ENCODE data around the gene PHTF1. TPM values are rescaled to one million over a fixed set of nuclear protein-coding genes. Genes with fewer than 3 reads are reported as not detected.

The PHTF1 gene
- total RNA-seq, 4 donors from 2014 or later: 7.6 to 30.3 (median 17.0) TPM

DNA sequence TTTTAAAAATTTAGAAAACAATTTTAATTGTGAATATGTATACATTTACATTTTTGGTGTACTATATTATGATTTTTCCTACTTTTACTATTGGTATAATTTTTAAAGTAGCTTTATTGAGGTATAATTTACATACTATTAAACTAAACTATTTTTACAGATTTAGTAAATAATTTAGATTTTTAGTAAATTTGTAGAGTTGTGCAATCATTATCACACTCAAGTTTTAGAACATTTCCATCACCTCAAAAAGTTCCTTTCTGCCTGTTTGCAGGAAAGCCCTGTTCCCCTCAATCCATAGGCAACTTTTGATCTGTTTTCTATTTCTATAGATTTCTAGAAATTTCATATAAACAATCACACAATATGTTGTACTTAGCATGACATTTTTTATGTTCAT, 8.2 kb downstream of the PHTF1 start:
- Histone ChIP-seq H3K27me3 (no peaks in the 10 kb centered on the region), H3K9me3 (no peaks in the 10 kb centered on the region), H3K4me3 (no peak overlapping the region), H3K27ac (no peak overlapping the region), H3K36me3 (no peaks in the 10 kb centered on the region), H3K4me1 (no peaks in the 10 kb centered on the region)
- TF ChIP-seq, protein P1, sequence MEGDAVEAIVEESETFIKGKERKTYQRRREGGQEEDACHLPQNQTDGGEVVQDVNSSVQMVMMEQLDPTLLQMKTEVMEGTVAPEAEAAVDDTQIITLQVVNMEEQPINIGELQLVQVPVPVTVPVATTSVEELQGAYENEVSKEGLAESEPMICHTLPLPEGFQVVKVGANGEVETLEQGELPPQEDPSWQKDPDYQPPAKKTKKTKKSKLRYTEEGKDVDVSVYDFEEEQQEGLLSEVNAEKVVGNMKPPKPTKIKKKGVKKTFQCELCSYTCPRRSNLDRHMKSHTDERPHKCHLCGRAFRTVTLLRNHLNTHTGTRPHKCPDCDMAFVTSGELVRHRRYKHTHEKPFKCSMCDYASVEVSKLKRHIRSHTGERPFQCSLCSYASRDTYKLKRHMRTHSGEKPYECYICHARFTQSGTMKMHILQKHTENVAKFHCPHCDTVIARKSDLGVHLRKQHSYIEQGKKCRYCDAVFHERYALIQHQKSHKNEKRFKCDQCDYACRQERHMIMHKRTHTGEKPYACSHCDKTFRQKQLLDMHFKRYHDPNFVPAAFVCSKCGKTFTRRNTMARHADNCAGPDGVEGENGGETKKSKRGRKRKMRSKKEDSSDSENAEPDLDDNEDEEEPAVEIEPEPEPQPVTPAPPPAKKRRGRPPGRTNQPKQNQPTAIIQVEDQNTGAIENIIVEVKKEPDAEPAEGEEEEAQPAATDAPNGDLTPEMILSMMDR (IDR thresholded peaks at IDR 0.05): no peak
- TF ChIP-seq POLR2A (IDR thresholded peaks at IDR 0.05): no peak
- intact Hi-C loops (cut with DNase I; ENCODE audit: low total_unique reads): no loop called here
- no peak for DNase-seq

DNA sequence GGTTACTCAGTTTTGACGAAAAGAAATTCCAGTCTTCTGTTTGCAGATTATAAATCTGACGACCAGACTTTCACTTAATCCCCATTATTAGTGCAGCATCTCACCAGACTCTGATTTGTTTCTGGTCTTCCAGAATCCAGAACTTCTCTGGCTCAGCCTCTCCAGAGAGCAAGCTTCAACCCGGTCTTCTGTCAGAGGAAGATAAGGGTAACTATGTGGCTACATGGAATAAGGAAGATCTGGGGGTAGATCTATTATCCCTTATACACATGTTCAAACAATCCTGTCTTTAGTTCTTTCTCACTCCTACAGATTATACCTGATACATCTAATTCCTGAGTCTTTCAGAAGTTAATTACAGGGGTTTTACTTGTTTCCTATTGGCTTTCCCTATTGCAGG, 9.9 kb downstream of the PHTF1 start:
- H3K27me3 ChIP-seq: no peaks in the 10 kb centered on the region
- no peak for DNase-seq
- H3K4me3 ChIP-seq: no peak overlapping the region
- H3K4me1 ChIP-seq: no peaks in the 10 kb centered on the region
- H3K27ac ChIP-seq: no peak overlapping the region
- no peaks in the 10 kb centered on the region for H3K36me3 ChIP-seq
- intact Hi-C loops (cut with DNase I; ENCODE audit: low total_unique reads): no loop called here
- no peaks in the 10 kb centered on the region for H3K9me3 ChIP-seq
- no peak for TF ChIP-seq POLR2A (IDR thresholded peaks at IDR 0.05)
- TF ChIP-seq, protein P1 (IDR thresholded peaks at IDR 0.05): no peak

DNA sequence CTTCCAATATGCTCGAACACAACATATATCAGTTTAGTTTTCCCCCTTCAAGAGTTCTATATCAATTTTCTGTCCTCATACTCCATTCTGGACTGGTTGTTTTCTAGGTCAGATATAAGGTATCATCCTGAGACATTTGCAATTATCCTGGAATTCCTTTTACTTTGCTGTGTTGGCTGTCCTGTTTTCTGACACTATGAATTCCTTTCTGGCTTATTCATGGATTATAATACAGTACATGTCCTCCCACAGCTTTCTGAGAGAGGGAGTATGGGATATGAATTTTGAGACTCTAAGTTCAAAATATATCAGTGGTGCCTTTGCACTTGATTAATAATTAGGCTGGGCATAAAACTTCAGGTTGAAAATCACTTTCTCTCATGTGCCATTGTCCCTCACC, 11.9 kb downstream of the PHTF1 start:
- Histone ChIP-seq H3K9me3 (no peaks in the 10 kb centered on the region), H3K4me3 (no peak overlapping the region), H3K27ac (no peak overlapping the region), H3K36me3 (no peaks in the 10 kb centered on the region), H3K27me3 (no peaks in the 10 kb centered on the region), H3K4me1 (no peaks in the 10 kb centered on the region)
- intact Hi-C loops (cut with DNase I; ENCODE audit: low total_unique reads): no loop called here
- TF ChIP-seq POLR2A (IDR thresholded peaks at IDR 0.05): no peak
- TF ChIP-seq, protein P1 (IDR thresholded peaks at IDR 0.05): no peak
- no peak for DNase-seq

DNA sequence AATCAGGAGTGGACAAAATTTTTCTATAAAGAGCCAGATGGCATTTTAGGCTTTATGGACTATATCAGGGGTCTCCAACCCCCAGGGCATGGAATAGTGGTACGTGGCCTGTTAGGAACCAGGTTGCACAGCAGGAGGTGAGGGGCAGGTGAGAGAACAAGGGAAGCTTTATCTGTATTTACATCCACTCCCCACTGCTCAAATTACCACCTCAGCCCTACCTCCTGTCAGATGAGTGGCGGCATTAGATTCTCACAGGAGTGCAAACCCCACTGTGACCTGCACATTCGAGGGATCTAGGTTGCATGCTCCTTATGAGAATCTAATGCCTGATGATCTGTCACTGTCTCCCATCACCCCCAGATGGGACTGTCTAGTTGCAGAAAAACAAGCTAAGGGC, 13.9 kb downstream of the PHTF1 start:
- Histone ChIP-seq H3K27ac (no peak overlapping the region), H3K36me3 (no peaks in the 10 kb centered on the region), H3K27me3 (no peaks in the 10 kb centered on the region), H3K4me3 (no peak overlapping the region), H3K9me3 (no peaks in the 10 kb centered on the region), H3K4me1 (no peaks in the 10 kb centered on the region)
- TF ChIP-seq POLR2A (IDR thresholded peaks at IDR 0.05): no peak
- TF ChIP-seq, protein P1 (IDR thresholded peaks at IDR 0.05): no peak
- intact Hi-C loops (cut with DNase I; ENCODE audit: low total_unique reads): no loop called here
- no peak for DNase-seq

DNA sequence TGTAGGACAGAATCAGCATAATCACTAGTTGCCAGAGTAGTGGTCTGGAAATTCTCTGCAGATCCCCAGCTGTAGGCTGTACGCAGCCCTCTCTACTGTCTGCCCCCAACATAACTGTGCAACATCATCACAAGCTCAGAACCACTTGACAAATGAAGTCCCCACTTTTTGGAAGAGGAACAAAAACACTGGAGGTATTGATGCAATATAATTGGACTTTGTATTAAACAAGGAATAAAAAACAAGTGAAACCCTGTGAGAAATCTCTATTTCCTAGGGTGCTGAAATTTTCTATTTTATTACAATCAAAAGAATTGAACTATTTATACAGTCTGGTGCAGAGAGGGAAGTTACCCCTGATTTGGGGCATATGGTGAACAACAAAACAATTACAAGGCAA, 15.2 kb downstream of the PHTF1 start:
- DNase-seq: no peak
- H3K27ac ChIP-seq: no peak overlapping the region
- TF ChIP-seq, protein P1 (IDR thresholded peaks at IDR 0.05): no peak
- TF ChIP-seq POLR2A (IDR thresholded peaks at IDR 0.05): no peak
- H3K4me1 ChIP-seq: no peaks in the 10 kb centered on the region
- no peaks in the 10 kb centered on the region for H3K9me3 ChIP-seq
- H3K36me3 ChIP-seq: no peaks in the 10 kb centered on the region
- H3K27me3 ChIP-seq: no peaks in the 10 kb centered on the region
- no peak overlapping the region for H3K4me3 ChIP-seq
- intact Hi-C loops (cut with DNase I; ENCODE audit: low total_unique reads): no loop called here
